Measurements from ENCODE around the gene PKLR. TPM values are rescaled to one million over a fixed set of nuclear protein-coding genes. Genes with fewer than 3 reads are reported as not detected.

PKLR gene
- total RNA-seq, 1 experiment from 2014 or later = 0.17 TPM

GRCh38 chr1:155300553-155301329, 497 bp downstream of the PKLR start:
- Histone ChIP-seq H2AFZ (ENCODE audit: low read depth, low read length, poor library complexity, severe bottlenecking) (no peak overlapping the region), H3K9me3 (ENCODE audit: control insufficient read depth in 1 of 2, insufficient read depth in 1 of 2, low read depth in 1 of 2, low read length in 2 of 2) (no peaks in the 10 kb centered on the region), H3K4me1 (ENCODE audit: control insufficient read depth in 1 of 2, insufficient read depth in 2 of 2, low read length in 2 of 2) (peaks cover 0 to 3% of the 10 kb centered on the region in 2 experiments; a peak in 2 of 4 replicates), H3K9me2 (ENCODE audit: insufficient read depth) (no peaks in the 10 kb centered on the region), H3K4me2 (ENCODE audit: low read length) (no peak overlapping the region), H3K9ac (ENCODE audit: low read length) (no peak overlapping the region), H4K20me1 (ENCODE audit: insufficient read depth) (no peaks in the 10 kb centered on the region), H3K27ac (ENCODE audit: low read depth, low read length) (no peak overlapping the region), H3K27me3 (ENCODE audit: insufficient read depth, low read length) (no peaks in the 10 kb centered on the region), H3K4me3 (replicated peaks in 1 of 2; ENCODE audit: low read depth in 1 of 2, low read length in 2 of 2) (no peak overlapping the region), H3K79me2 (ENCODE audit: insufficient read depth, low read length) (no peaks in the 10 kb centered on the region), H3K36me3 (ENCODE audit: control insufficient read depth in 1 of 2, insufficient read depth in 2 of 2, low read length in 2 of 2) (no peaks in the 10 kb centered on the region)
- no TSS peak for BruUV-seq (replicated peaks)
- ATAC-seq (no peak), DNase-seq (ENCODE audit: low read depth, low spot score) (no peak)
- no peak for TF ChIP-seq SRF (IDR thresholded peaks at IDR 0.05; ENCODE audit: low read depth)
- no peak for TF ChIP-seq ZNF274 (IDR thresholded peaks at IDR 0.05; ENCODE audit: low read depth, low read length)
- TF ChIP-seq SP1 (IDR thresholded peaks at IDR 0.05; ENCODE audit: low read depth) = no peak
- no peak for TF ChIP-seq ZFX (IDR thresholded peaks at IDR 0.05)
- no peak for TF ChIP-seq FOSL1 (IDR thresholded peaks at IDR 0.05; ENCODE audit: low read depth)
- TF ChIP-seq ATF3 (IDR thresholded peaks at IDR 0.05) = no peak
- TF ChIP-seq MAX (IDR thresholded peaks at IDR 0.05) = no peak
- TF ChIP-seq SIN3A (IDR thresholded peaks at IDR 0.05; ENCODE audit: low read depth) = no peak
- no peak for TF ChIP-seq EGR1 (IDR thresholded peaks at IDR 0.05; ENCODE audit: low read depth)
- POLR2A ChIA-PET = no interaction called here
- CTCF ChIA-PET = no interaction called here
- intact Hi-C loops (cut with micrococcal nuclease) = no loop called here
- RAD21 ChIA-PET (ENCODE audit: low non-redundant PET in 1 of 2, low total read pairs in 2 of 2, uncharacterized antibody in 2 of 2, unreplicated experiment in 2 of 2) = no interaction called here

- no peak overlapping the region for H3K9ac ChIP-seq (ENCODE audit: low read length)
- H4K20me1 ChIP-seq (ENCODE audit: insufficient read depth) = no peaks in the 10 kb centered on the region
- CTCF ChIA-PET = no interaction called here
- BruUV-seq (replicated peaks) = no TSS peak
- intact Hi-C loops (cut with micrococcal nuclease) = no loop called here
- no peaks in the 10 kb centered on the region; a peak in 1 of 4 replicates for H3K4me1 ChIP-seq (ENCODE audit: control insufficient read depth in 1 of 2, insufficient read depth in 2 of 2, low read length in 2 of 2)
- no peak overlapping the region for H3K4me3 ChIP-seq (replicated peaks in 1 of 2; ENCODE audit: low read depth in 1 of 2, low read length in 2 of 2)
- DNase-seq (ENCODE audit: low read depth, low spot score) (no peak), ATAC-seq (no peak)
- no peaks in the 10 kb centered on the region for H3K9me3 ChIP-seq (ENCODE audit: control insufficient read depth in 1 of 2, insufficient read depth in 1 of 2, low read depth in 1 of 2, low read length in 2 of 2)
- H3K4me2 ChIP-seq (ENCODE audit: low read length) = no peak overlapping the region
- POLR2A ChIA-PET = no interaction called here
- H2AFZ ChIP-seq (ENCODE audit: low read depth, low read length, poor library complexity, severe bottlenecking) = no peak overlapping the region
- no peaks in the 10 kb centered on the region for H3K36me3 ChIP-seq (ENCODE audit: control insufficient read depth in 1 of 2, insufficient read depth in 2 of 2, low read length in 2 of 2)
- RAD21 ChIA-PET (ENCODE audit: low non-redundant PET in 1 of 2, low total read pairs in 2 of 2, uncharacterized antibody in 2 of 2, unreplicated experiment in 2 of 2) = no interaction called here
- no peaks in the 10 kb centered on the region for H3K27me3 ChIP-seq (ENCODE audit: insufficient read depth, low read length)
- H3K79me2 ChIP-seq (ENCODE audit: insufficient read depth, low read length) = no peaks in the 10 kb centered on the region
- H3K27ac ChIP-seq (ENCODE audit: low read depth, low read length) = no peak overlapping the region
- H3K9me2 ChIP-seq (ENCODE audit: insufficient read depth) = no peaks in the 10 kb centered on the region
- TF ChIP-seq EZH2 (IDR thresholded peaks at IDR 0.05) (no peak), ZFX (IDR thresholded peaks at IDR 0.05) (no peak), RAD21 (IDR thresholded peaks at IDR 0.05; ENCODE audit: low read depth) (no peak), TCF7L2 (IDR thresholded peaks at IDR 0.05; ENCODE audit: borderline replicate concordance, extremely low read depth, insufficient read depth, insufficient read length) (no peak), POLR2AphosphoS5 (IDR thresholded peaks at IDR 0.05; ENCODE audit: low read depth, low read length) (no peak), ELF1 (IDR thresholded peaks at IDR 0.05; ENCODE audit: borderline replicate concordance, low read depth) (no peak), REST (IDR thresholded peaks at IDR 0.05; ENCODE audit: low read depth) (no peak), ZNF274 (IDR thresholded peaks at IDR 0.05; ENCODE audit: low read depth, low read length) (no peak), MAX (IDR thresholded peaks at IDR 0.05) (no peak), CBX3 (IDR thresholded peaks at IDR 0.05; ENCODE audit: low read depth) (no peak), EZH2phosphoT487 (IDR thresholded peaks at IDR 0.05; ENCODE audit: borderline replicate concordance) (no peak), ATF3 (IDR thresholded peaks at IDR 0.05) (no peak), SP1 (IDR thresholded peaks at IDR 0.05; ENCODE audit: low read depth) (no peak), FOSL1 (IDR thresholded peaks at IDR 0.05; ENCODE audit: low read depth) (no peak)
These were observed 1.2 kb downstream of the PKLR start for GRCh38 chr1:155300024-155300423.
